Thoracic aorta endothelial cell (primary cell): ENCODE measurements around the gene IFNA21. TPM values are rescaled to one million over a fixed set of nuclear protein-coding genes. Genes with fewer than 3 reads are reported as not detected.

Source experiments
- small RNA-seq: library from RNA; depleted of rRNA; stranded (forward); fragments of <200 nt; gene quantifications from one replicate; pipeline ENCODE3, GENCODE V24; 2012
- total RNA-seq: library from RNA; depleted of rRNA; stranded (reverse); fragments of >200 nt; gene quantifications from 2 replicates; pipeline ENCODE4 v1.2.3, GENCODE V29; 2012

The IFNA21 gene
- total RNA-seq, result not detected in 2 replicates

DNA sequence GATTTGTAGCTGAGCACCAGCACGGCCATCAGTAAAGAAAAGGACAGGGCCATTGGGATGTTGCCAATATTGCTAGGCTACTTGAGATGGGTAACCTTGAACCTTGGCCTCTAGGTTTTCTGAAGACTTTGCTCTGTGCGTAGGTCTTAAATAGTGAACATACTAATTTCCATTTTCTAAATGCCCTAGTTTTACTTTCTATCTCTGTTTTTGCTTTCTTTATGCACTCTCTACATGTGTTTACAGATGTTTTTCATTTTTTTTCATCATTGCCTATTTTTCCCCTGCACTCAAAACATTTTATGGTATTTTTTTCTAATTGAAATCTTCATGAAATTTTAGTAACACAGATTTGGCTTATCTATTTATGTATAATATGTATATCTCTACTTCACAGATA lies at the start of gene IFNA21:
Gene IFNA21 (minus strand): TSS at position 101 of the 400 bp plus-strand sequence. CDS start 48 bp downstream, at position 53.

DNA sequence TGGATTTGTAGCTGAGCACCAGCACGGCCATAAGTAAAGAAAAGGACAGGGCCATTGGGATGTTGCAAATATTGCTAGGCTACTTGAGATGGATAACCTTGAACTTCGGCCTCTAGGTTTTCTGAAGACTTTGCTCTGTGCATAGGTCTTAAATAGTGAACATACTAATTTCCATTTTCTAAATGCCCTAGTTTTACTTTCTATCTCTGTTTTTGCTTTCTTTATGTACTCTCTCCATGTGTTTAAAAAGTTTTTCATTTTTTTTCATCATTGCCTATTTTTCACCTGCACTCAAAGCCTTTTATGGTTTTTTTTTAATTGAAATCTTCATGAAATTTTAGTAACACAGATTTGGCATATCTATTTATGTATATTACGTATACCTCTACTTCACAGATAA lies 40.6 kb upstream of the IFNA21 start, which contains the start of gene IFNA10:
Gene IFNA10 (minus strand): TSS at position 101 of the 400 bp plus-strand sequence. CDS start 46 bp downstream, at position 55.

DNA sequence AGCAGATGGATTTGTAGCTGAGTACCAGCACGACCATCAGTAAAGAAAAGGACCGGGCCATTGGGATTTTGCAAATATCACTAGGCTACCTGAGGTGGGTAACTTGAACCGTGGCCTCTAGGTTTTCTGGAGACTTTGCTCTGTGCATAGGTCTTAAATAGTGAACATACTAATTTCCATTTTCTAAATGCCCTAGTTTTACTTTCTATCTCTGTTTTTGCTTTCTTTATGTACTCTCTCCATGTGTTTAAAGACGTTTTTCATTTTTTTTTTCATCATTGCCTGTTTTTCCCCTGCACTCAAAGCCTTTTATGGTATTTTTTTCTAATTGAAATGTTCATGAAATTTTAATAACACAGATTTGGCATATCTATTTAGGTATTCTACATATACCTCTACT lies 35.6 kb upstream of the IFNA21 start, which contains the start of gene IFNA7:
Gene IFNA7 (minus strand): TSS at position 101 of the 400 bp plus-strand sequence. CDS start 40 bp downstream, at position 61.

DNA sequence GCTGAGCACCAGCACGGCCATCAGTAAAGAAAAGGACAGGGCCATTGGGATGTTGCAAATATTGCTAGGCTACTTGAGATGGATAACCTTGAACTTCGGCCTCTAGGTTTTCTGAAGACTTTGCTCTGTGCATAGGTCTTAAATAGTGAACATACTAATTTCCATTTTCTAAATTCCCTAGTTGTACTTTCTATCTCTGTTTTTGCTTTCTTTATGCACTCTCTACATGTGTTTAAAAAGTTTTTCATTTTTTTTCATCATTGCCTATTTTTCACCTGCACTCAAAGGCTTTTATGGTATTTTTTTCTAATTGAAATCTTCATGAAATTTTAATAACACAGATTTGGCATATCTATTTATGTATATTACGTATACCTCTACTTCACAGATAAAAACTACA lies 21.0 kb upstream of the IFNA21 start, which contains the start of gene IFNA4:
Gene IFNA4 (minus strand): TSS at position 101 of the 400 bp plus-strand sequence. CDS start 56 bp downstream, at position 45.

DNA sequence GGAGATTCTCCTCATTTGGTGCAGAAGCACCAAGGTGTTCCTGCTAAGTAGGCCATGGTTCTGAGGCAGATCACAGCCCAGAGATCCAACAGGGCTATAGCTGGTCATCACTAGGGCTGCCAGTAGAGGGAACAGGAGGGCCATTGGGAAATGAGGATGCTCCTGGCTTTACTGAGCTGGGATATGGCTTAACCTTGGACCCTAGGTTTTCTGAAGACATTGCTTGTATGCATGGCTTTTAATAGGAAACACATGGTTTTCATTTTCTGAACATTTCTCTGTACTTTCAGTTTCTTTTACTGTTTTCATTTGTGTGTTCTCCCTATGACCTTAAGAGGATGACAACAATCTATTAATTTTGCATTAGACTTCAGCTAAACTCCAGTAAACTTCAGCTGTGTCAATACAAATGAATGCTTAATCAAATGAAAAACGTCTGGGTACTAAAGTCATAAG lies 25.0 kb downstream of the IFNA21 start, which contains the start of gene IFNW1:
Gene IFNW1 (minus strand): TSS at position 406 of the 456 bp plus-strand sequence. CDS start 262 bp downstream, at position 144.

Small RNA genes lying within 50 kb of the gene (small RNA-seq; reads per million reads assigned to genes)
- not detected for gene RF00019

Other genes starting within 250 kb of the IFNA21 start
- gene HACD4, start 135.0 kb downstream of the IFNA21 start, total RNA-seq, result 1.1 and 2.2 TPM in 2 replicates
- not detected in 2 replicates for gene IFNB1, start 88.7 kb downstream of the IFNA21 start, total RNA-seq
- gene IFNW1, start 24.8 kb downstream of the IFNA21 start, total RNA-seq, result not detected in 2 replicates
- not detected in 2 replicates for gene IFNA4, start 20.9 kb upstream of the IFNA21 start, total RNA-seq
- gene IFNA7, start 35.5 kb upstream of the IFNA21 start, total RNA-seq, result not detected in 2 replicates
- not detected in 2 replicates for gene IFNA10, start 40.5 kb upstream of the IFNA21 start, total RNA-seq
- gene IFNA16, start 50.7 kb upstream of the IFNA21 start, total RNA-seq, result not detected in 2 replicates
- gene IFNA17, start 61.6 kb upstream of the IFNA21 start, total RNA-seq, result not detected in 2 replicates
- not detected in 2 replicates for gene IFNA14, start 73.3 kb upstream of the IFNA21 start, total RNA-seq
- not detected in 2 replicates for gene IFNA5, start 138.7 kb upstream of the IFNA21 start, total RNA-seq
- gene KLHL9, start 168.7 kb upstream of the IFNA21 start, total RNA-seq, result 46.5 and 57.7 TPM in 2 replicates
- 0.22 TPM in 1 of 2 replicates, not detected in the other for gene IFNA6, start 184.2 kb upstream of the IFNA21 start, total RNA-seq
- gene IFNA13, start 201.4 kb upstream of the IFNA21 start, total RNA-seq, result not detected in 2 replicates
- gene IFNA2, start 218.7 kb upstream of the IFNA21 start, total RNA-seq, result not detected in 2 replicates
- gene IFNA8, start 242.5 kb upstream of the IFNA21 start, total RNA-seq, result not detected in 2 replicates